ENCODE results near the gene SPG7.

SPG7 gene

GRCh38 chr16:89548344-89549006 is 40.3 kb downstream of the SPG7 start:
- no peak for DNase-seq

GRCh38 chr16:89549007-89549700 is 41.0 kb downstream of the SPG7 start:
- DNase-seq: no peak

GRCh38 chr16:89550421-89551007 is 42.3 kb downstream of the SPG7 start:
- no peak for DNase-seq

GRCh38 chr16:89552329-89552728 is 44.1 kb downstream of the SPG7 start:
- DNase-seq: no peak

- DNase-seq: no peak
Measured at GRCh38 chr16:89552913-89553312, 44.7 kb downstream of the SPG7 start.

- no peak for DNase-seq
Measured at GRCh38 chr16:89553733-89554132, 45.5 kb downstream of the SPG7 start.

- DNase-seq: no peak
Measured at GRCh38 chr16:89554343-89554742, 46.1 kb downstream of the SPG7 start.

- DNase-seq: no peak
Measured at GRCh38 chr16:89555265-89555664, 47.1 kb downstream of the SPG7 start.

GRCh38 chr16:89555780-89556179 is 47.6 kb downstream of the SPG7 start:
- no peak for DNase-seq

- peak; percentile 89 for DNase-seq
Measured at GRCh38 chr16:89556750-89557689, 48.8 kb downstream of the SPG7 start.

GRCh38 chr16:89557690-89558490 is 49.7 kb downstream of the SPG7 start:
- DNase-seq: no peak

- DNase-seq: peak; percentile 92
Measured at GRCh38 chr16:89560378-89561141, 52.4 kb downstream of the SPG7 start, which contains the start of gene RPL13. RPL13 (plus strand) TSS chr16:89560682; CDS start chr16:89560960, 278 bp downstream.

- no peak for DNase-seq
Measured at GRCh38 chr16:89561142-89561883, 53.1 kb downstream of the SPG7 start.

- no peak for DNase-seq
Measured at GRCh38 chr16:89561884-89562599, 53.8 kb downstream of the SPG7 start.

GRCh38 chr16:89562939-89563338 is 54.7 kb downstream of the SPG7 start:
- DNase-seq: no peak

- DNase-seq: no peak
Measured at GRCh38 chr16:89563639-89564392, 55.6 kb downstream of the SPG7 start.

- DNase-seq: peak; percentile 40
Measured at GRCh38 chr16:89564476-89565255, 56.5 kb downstream of the SPG7 start.

GRCh38 chr16:89565256-89565505 is 57.0 kb downstream of the SPG7 start:
- peak; percentile 49 for DNase-seq
